ENCODE measurements around the gene FGD2.

DNA sequence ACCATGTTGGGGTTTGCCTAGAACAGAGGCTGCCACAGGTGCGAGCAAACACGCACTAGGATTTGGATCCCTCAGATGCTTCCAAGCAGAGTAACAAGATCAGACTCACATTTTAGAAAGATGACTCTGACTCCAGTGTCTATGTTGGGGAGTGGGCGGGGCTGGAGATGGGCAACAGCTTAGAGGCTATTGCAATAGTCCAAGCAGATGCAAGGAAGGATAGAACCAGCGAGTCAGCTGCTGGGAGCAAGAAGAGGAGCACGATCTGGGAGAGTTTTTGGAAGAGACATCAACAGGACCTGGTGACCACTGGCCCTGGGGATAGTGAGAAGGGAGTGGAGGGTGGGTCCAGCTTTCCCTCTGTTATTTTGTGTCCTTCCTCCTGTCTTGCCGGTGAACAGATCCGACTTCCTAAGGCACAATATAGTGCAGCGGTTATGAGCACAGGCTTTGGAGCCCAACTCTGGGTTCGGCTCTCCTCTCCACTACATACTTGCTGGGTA lies 52.7 kb downstream of the FGD2 start:
- TF ChIP-seq GATA2 (IDR thresholded peaks at IDR 0.05; ENCODE audit: low read depth, low read length) (no peak), GATA3 (IDR thresholded peaks at IDR 0.05; ENCODE audit: low read depth, low read length) (no peak)
